AG04449 (cell line): Measurements from ENCODE around the gene CTXN1.

Source experiments
- CTCF ChIA-PET: fragments of 350-600 bp; formaldehyde crosslinking; extraction: SDS; loops from one replicate; lab custom pipeline; 2021; ENCODE audit warnings: antibody characterized with exemption; lab: Yijun Ruan, JAX
- POLR2A ChIA-PET: fragments of 400-600, 350-600 bp; formaldehyde crosslinking; extraction: SDS; loops from one replicate; lab custom pipeline; 2020; ENCODE audit warnings: antibody characterized with exemption, inconsistent platforms; lab: Yijun Ruan, JAX
- DNase-seq: peaks from one replicate; pipeline ENCODE4 v3.0.0-alpha.2; 2010; ENCODE audit warnings: low read depth, low spot score
- H3K4me3 ChIP-seq: 2 replicates; pipeline ENCODE4 v1.5.1; 2011; ENCODE audit warnings: low read depth, mild to moderate bottlenecking, control low read depth, low read length
- TF ChIP-seq, protein P1 (sequence below): IDR thresholded peaks from one replicate; pipeline ENCODE4 v1.5.1; 2011; ENCODE audit warnings: mild to moderate bottlenecking, moderate library complexity, low read length, control low read depth, inconsistent platforms; ENCODE audit not compliant: insufficient read depth; ENCODE audit errors: missing control alignments

CTXN1 gene

DNA sequence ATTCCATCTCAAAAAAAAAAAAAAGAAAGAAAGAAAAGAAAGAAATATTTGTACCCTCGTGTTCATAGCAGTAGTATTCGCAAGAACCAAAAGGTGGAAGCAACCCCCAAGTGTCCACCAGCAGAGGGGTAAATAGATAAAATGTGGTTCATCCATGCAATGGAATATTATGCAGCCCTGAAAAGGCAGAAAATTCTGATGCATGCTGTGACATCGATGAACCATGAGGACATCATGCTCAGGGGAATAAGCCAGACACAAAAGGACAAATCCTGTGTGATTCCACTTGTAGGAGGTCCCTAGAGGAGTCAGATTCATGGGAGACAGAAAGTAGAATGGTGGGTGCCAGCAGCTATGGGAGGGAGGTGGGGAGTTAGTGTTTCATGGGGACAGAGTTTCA lies 44.0 kb downstream of the CTXN1 start:
- ChIA-PET POLR2A (interaction anchor here (0.6 kb wide), 1 partner anchor 645 kb away, joined by 3 read pairs; no protein-coding TSS in a partner anchor), CTCF (interaction anchor here (1.7 to 2.7 kb wide), 2 partner anchors 13 to 62 kb away, joined by 6 to 16 read pairs; partner anchors contain the start of gene TIMM44)
- DNase-seq, result no peak
- no peak overlapping the region for H3K4me3 ChIP-seq
- TF ChIP-seq, protein P1, sequence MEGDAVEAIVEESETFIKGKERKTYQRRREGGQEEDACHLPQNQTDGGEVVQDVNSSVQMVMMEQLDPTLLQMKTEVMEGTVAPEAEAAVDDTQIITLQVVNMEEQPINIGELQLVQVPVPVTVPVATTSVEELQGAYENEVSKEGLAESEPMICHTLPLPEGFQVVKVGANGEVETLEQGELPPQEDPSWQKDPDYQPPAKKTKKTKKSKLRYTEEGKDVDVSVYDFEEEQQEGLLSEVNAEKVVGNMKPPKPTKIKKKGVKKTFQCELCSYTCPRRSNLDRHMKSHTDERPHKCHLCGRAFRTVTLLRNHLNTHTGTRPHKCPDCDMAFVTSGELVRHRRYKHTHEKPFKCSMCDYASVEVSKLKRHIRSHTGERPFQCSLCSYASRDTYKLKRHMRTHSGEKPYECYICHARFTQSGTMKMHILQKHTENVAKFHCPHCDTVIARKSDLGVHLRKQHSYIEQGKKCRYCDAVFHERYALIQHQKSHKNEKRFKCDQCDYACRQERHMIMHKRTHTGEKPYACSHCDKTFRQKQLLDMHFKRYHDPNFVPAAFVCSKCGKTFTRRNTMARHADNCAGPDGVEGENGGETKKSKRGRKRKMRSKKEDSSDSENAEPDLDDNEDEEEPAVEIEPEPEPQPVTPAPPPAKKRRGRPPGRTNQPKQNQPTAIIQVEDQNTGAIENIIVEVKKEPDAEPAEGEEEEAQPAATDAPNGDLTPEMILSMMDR, result no peak

DNA sequence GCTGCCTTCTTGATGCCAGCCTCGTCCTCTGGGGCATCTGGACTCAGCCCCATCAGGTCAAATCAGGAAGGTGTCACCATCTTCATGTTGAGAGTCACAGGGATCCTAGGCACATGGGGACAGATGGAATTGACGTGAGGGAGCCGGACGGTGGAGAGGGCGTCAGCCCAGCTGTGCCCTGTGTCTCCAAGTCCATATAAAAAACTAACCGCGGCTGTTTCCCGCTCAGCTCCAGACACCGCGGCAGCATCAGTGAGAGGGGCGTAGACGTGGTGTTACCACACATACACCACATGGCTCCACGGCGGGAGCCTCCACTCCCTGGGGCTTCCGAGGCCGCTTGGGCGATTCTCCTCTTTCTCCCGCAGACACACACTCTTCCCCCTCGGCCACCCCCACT lies 46.1 kb downstream of the CTXN1 start:
- no peak for DNase-seq
- ChIA-PET CTCF (interaction anchor here (3.6 kb wide), 1 partner anchor 11 kb away, joined by 19 read pairs; no protein-coding TSS in a partner anchor), POLR2A (no interaction called here)
- no peak overlapping the region for H3K4me3 ChIP-seq
- TF ChIP-seq, protein P1, result no peak

- no peak overlapping the region for H3K4me3 ChIP-seq
- DNase-seq, result no peak
- TF ChIP-seq, protein P1, result no peak
- ChIA-PET POLR2A (no interaction called here), CTCF (interaction anchor here (3.6 kb wide), 1 partner anchor 10 kb away, joined by 19 read pairs; no protein-coding TSS in a partner anchor)
Measured at GRCh38 chr19:7879111-7879807, 46.7 kb downstream of the CTXN1 start.

DNA sequence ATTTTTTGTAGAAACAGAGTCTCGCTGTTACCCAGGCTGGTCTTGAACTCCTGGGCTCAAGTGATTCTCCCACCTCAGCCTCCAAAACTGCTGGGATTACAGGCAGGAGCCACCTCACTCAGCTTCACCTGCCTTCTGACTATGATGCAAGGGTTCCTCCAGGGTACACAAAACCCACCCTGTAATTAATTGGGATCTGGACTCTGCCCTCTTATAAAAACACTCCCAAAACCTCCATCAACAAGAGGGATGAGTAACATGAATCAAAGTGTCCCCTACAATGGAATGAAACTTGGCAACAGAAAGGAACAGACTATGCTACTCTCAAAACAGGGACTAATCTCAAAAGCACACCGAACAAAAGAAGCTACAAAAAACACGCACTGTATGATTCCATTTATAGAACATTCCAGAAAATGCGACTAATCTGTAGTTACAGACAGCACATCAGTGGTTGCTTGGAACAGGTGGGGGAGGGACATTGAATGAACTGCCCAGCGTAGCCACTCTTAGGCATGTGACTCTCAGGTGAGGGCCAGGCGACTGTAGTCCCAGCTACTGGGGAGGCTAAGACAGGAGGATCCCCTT lies 48.6 kb downstream of the CTXN1 start:
- TF ChIP-seq, protein P1, result no peak
- ChIA-PET POLR2A (no interaction called here), CTCF (interaction anchor here (0.8 to 3.6 kb wide), 4 partner anchors 8 to 125 kb away, joined by 3 to 19 read pairs (median 4); partner anchors contain the start of gene MAP2K7)
- H3K4me3 ChIP-seq, result no peak overlapping the region
- DNase-seq, result no peak

DNA sequence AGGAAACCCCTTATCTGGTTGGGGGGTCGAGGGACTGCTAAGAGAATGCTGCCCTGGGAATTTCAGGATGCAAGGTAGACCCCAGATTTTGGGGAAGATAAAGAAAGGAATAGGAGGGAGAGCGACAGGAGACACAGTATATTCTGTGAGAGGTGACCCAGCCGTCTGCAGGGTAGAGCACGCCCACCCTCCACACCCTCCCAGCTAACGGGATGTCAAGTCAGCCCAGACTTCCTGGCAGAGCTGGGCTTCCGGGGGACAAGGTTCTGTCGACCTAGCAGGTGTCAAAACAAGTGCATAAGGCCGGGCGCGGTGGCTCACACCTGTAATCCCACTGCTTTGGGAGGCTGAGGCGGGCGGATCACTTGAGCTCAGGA lies 51.0 kb downstream of the CTXN1 start:
- no peak overlapping the region for H3K4me3 ChIP-seq
- ChIA-PET CTCF (no interaction called here), POLR2A (no interaction called here)
- no peak for DNase-seq
- TF ChIP-seq, protein P1, result no peak
